Neutrophil (primary cell): ENCODE measurements around the gene RBBP5.

ENCODE experiments used
- H3K27ac ChIP-seq: fragments of 200-600 bp; sonication (generic); 2 replicates; pipeline ENCODE4 v1.5.1; 2016; ENCODE audit warnings: mild to moderate bottlenecking, moderate library complexity
- H3K27me3 ChIP-seq: fragments of 200-600 bp; sonication (generic); 2 replicates; pipeline ENCODE4 v1.6.0; 2016; ENCODE audit warnings: mild to moderate bottlenecking
- H3K36me3 ChIP-seq: fragments of 200-600 bp; sonication (generic); 2 replicates; pipeline ENCODE4 v1.5.1; 2017
- H3K4me1 ChIP-seq, 2 experiments: fragments of 200-600 bp in 1 of 2; sonication (generic) in 1 of 2; 1 replicate in 1 of 2; 2 replicates in 1 of 2; pipeline versions ENCODE4 v1.5.1 to v1.6.1; 2013 to 2016; ENCODE audit warnings: low read depth in 1 of 2, low read length in 1 of 2, mild to moderate bottlenecking in 1 of 2, moderate library complexity in 1 of 2; ENCODE audit not compliant: control insufficient read depth in 1 of 2, insufficient read depth in 1 of 2
- H3K4me3 ChIP-seq, 2 experiments: fragments of 200-600 bp in 1 of 2; sonication (generic) in 1 of 2; 1 replicate in 1 of 2; 2 replicates in 1 of 2; pipeline ENCODE4 v1.5.1; 2013 to 2016; ENCODE audit warnings: low read depth in 1 of 2, low read length in 1 of 2, mild to moderate bottlenecking in 1 of 2, moderate library complexity in 1 of 2
- H3K9me3 ChIP-seq: fragments of 200-600 bp; sonication (generic); 2 replicates; pipeline ENCODE4 v1.5.1; 2016
- CTCF ChIP-seq: fragments of 200-600 bp; sonication (generic); IDR thresholded peaks from 2 replicates; pipeline ENCODE4 v1.5.1; 2016; ENCODE audit warnings: antibody characterized with exemption

RBBP5 gene

GRCh38 chr1:205038132-205038786, 83.5 kb downstream of the RBBP5 start:
- Histone ChIP-seq H3K4me3 (no peak overlapping the region), H3K9me3 (no peaks in the 10 kb centered on the region), H3K27me3 (peaks cover 32% of the 10 kb centered on the region), H3K36me3 (no peaks in the 10 kb centered on the region), H3K4me1 (peaks cover 3 to 10% of the 10 kb centered on the region in 2 experiments), H3K27ac (no peak overlapping the region)
- no peak for TF ChIP-seq CTCF

GRCh38 chr1:205037539-205037938, 84.2 kb downstream of the RBBP5 start:
- Histone ChIP-seq H3K4me1 (peaks cover 0 to 3% of the 10 kb centered on the region in 2 experiments), H3K4me3 (no peak overlapping the region), H3K9me3 (no peaks in the 10 kb centered on the region), H3K36me3 (no peaks in the 10 kb centered on the region), H3K27ac (no peak overlapping the region), H3K27me3 (peaks cover 24% of the 10 kb centered on the region)
- TF ChIP-seq CTCF: no peak
